Activated T-helper 2 cell treated with anti-CD3 and anti-CD28 coated beads, Interferon-gamma antibody, Interleukin-2, Interleukin-4, amounts not matched to agents 10 μg/mL and 5 μg/mL and 100 μg/mL, durations not matched to agents 14 hours and 24 hours and 36 hours (primary cell): ENCODE results near the gene HOXC13. TPM values are rescaled to one million over a fixed set of nuclear protein-coding genes. Genes with fewer than 3 reads are reported as not detected.

Experiments used
- DNase-seq: peaks from one replicate; pipeline ENCODE4 v3.0.0; 2021; ENCODE audit warnings: low spot score
- H3K27ac Mint-ChIP-seq: one replicate; pipeline ENCODE4 v1.8.0; 2021; ENCODE audit warnings: mixed read lengths
- H3K27me3 Mint-ChIP-seq: one replicate; pipeline ENCODE4 v1.8.0; 2021; ENCODE audit warnings: low read depth, mixed read lengths
- H3K36me3 Mint-ChIP-seq: one replicate; pipeline ENCODE4 v1.8.0; 2021; ENCODE audit warnings: low read depth, mixed read lengths
- H3K4me1 Mint-ChIP-seq: one replicate; pipeline ENCODE4 v1.8.0; 2021; ENCODE audit warnings: low read depth, mixed read lengths
- H3K4me3 Mint-ChIP-seq: one replicate; pipeline ENCODE4 v1.8.0; 2021; ENCODE audit warnings: low read depth, mild to moderate bottlenecking, moderate library complexity, mixed read lengths
- H3K9me3 Mint-ChIP-seq: one replicate; pipeline ENCODE4 v1.8.0; 2021; ENCODE audit warnings: mixed read lengths
- intact Hi-C: fragments of 100-400 bp; cut with micrococcal nuclease; formaldehyde crosslinking; loops from one replicate; pipeline ENCODE4 v1.15.1; 2023
- total RNA-seq: library from RNA; stranded (reverse); gene quantifications from 2 replicates; pipeline ENCODE4 v1.2.3, GENCODE V29; 2022

HOXC13 gene
- total RNA-seq, 1 donor from 2014 or later, result not detected

- Mint-ChIP-seq H3K4me1 (no peaks in the 10 kb centered on the region), H3K27ac (no peak overlapping the region), H3K27me3 (peaks cover 89% of the 10 kb centered on the region), H3K4me3 (no peak overlapping the region), H3K9me3 (no peaks in the 10 kb centered on the region), H3K36me3 (no peaks in the 10 kb centered on the region)
- DNase-seq, result no peak
- intact Hi-C loops, result no loop called here
These were observed 3.9 kb downstream of the HOXC13 start for GRCh38 chr12:53942467-53942997.

- H3K9me3 Mint-ChIP-seq, result no peaks in the 10 kb centered on the region
- no peak for DNase-seq
- H3K36me3 Mint-ChIP-seq, result no peaks in the 10 kb centered on the region
- intact Hi-C loops, result no loop called here
- no peak overlapping the region for H3K27ac Mint-ChIP-seq
- peaks cover 92% of the 10 kb centered on the region for H3K27me3 Mint-ChIP-seq
- H3K4me1 Mint-ChIP-seq, result no peaks in the 10 kb centered on the region
- H3K4me3 Mint-ChIP-seq, result no peak overlapping the region
These were observed 5.6 kb downstream of the HOXC13 start for GRCh38 chr12:53944209-53944608.

- H3K4me3 Mint-ChIP-seq, result no peak overlapping the region
- peaks cover 94% of the 10 kb centered on the region for H3K27me3 Mint-ChIP-seq
- no peaks in the 10 kb centered on the region for H3K4me1 Mint-ChIP-seq
- no peak for DNase-seq
- no peak overlapping the region for H3K27ac Mint-ChIP-seq
- H3K9me3 Mint-ChIP-seq, result no peaks in the 10 kb centered on the region
- intact Hi-C loops, result no loop called here
- no peaks in the 10 kb centered on the region for H3K36me3 Mint-ChIP-seq
These were observed 6.5 kb downstream of the HOXC13 start for GRCh38 chr12:53944907-53945847.

GRCh38 chr12:53947743-53948142, 9.1 kb downstream of the HOXC13 start:
- DNase-seq, result no peak
- Mint-ChIP-seq H3K4me3 (no peak overlapping the region), H3K36me3 (no peaks in the 10 kb centered on the region), H3K27ac (no peak overlapping the region), H3K27me3 (peaks cover 97% of the 10 kb centered on the region), H3K4me1 (no peaks in the 10 kb centered on the region), H3K9me3 (no peaks in the 10 kb centered on the region)
- intact Hi-C loops, result no loop called here

GRCh38 chr12:53948650-53949593, 10.3 kb downstream of the HOXC13 start:
- Mint-ChIP-seq H3K4me3 (no peak overlapping the region), H3K27ac (no peak overlapping the region), H3K9me3 (no peaks in the 10 kb centered on the region), H3K36me3 (no peaks in the 10 kb centered on the region), H3K4me1 (peaks cover 3% of the 10 kb centered on the region), H3K27me3 (peaks cover 97% of the 10 kb centered on the region)
- intact Hi-C loops, result no loop called here
- no peak for DNase-seq

- Mint-ChIP-seq H3K27me3 (peaks cover 97% of the 10 kb centered on the region), H3K4me1 (peaks cover 3% of the 10 kb centered on the region), H3K4me3 (no peak overlapping the region), H3K9me3 (no peaks in the 10 kb centered on the region), H3K36me3 (no peaks in the 10 kb centered on the region), H3K27ac (no peak overlapping the region)
- intact Hi-C loops, result no loop called here
- no peak for DNase-seq
These were observed 11.2 kb downstream of the HOXC13 start for GRCh38 chr12:53949631-53950436.

- Mint-ChIP-seq H3K36me3 (no peaks in the 10 kb centered on the region), H3K4me1 (peaks cover 3% of the 10 kb centered on the region), H3K4me3 (no peak overlapping the region), H3K27me3 (peaks cover 94% of the 10 kb centered on the region), H3K9me3 (no peaks in the 10 kb centered on the region), H3K27ac (no peak overlapping the region)
- intact Hi-C loops, result no loop called here
- no peak for DNase-seq
These were observed 11.8 kb downstream of the HOXC13 start for GRCh38 chr12:53950437-53950773.

GRCh38 chr12:53950789-53951576, 12.4 kb downstream of the HOXC13 start:
- no peaks in the 10 kb centered on the region for H3K36me3 Mint-ChIP-seq
- H3K4me1 Mint-ChIP-seq, result peaks cover 3% of the 10 kb centered on the region
- peaks cover 94% of the 10 kb centered on the region for H3K27me3 Mint-ChIP-seq
- no peak overlapping the region for H3K27ac Mint-ChIP-seq
- intact Hi-C loops, result no loop called here
- H3K9me3 Mint-ChIP-seq, result no peaks in the 10 kb centered on the region
- no peak overlapping the region for H3K4me3 Mint-ChIP-seq
- no peak for DNase-seq

- no peak for DNase-seq
These were observed 13.1 kb downstream of the HOXC13 start for GRCh38 chr12:53951577-53952334.

GRCh38 chr12:53952335-53952694, 13.7 kb downstream of the HOXC13 start:
- Mint-ChIP-seq H3K36me3 (no peaks in the 10 kb centered on the region), H3K27me3 (peaks cover 96% of the 10 kb centered on the region), H3K4me1 (peaks cover 3% of the 10 kb centered on the region), H3K27ac (no peak overlapping the region), H3K9me3 (no peaks in the 10 kb centered on the region), H3K4me3 (no peak overlapping the region)
- no peak for DNase-seq
- intact Hi-C loops, result loop anchor here (2.0 kb wide), 1 partner anchor 44 kb away; no protein-coding TSS in a partner anchor

More at GRCh38 chr12:53951577-53952334, 13.1 kb downstream of the HOXC13 start:
- peaks cover 3% of the 10 kb centered on the region for H3K4me1 Mint-ChIP-seq
- H3K27ac Mint-ChIP-seq, result no peak overlapping the region
- H3K36me3 Mint-ChIP-seq, result no peaks in the 10 kb centered on the region
- intact Hi-C loops, result loop anchor here (2.0 kb wide), 1 partner anchor 45 kb away; no protein-coding TSS in a partner anchor
- H3K9me3 Mint-ChIP-seq, result no peaks in the 10 kb centered on the region
- H3K27me3 Mint-ChIP-seq, result peaks cover 94% of the 10 kb centered on the region
- no peak overlapping the region for H3K4me3 Mint-ChIP-seq
